ENCODE data around the gene NCKAP5.

Gene NCKAP5

GRCh38 chr2:133317178-133317577 is 251.1 kb downstream of the NCKAP5 start:
- no peak for DNase-seq

GRCh38 chr2:133316557-133316956 is 251.7 kb downstream of the NCKAP5 start:
- no peak for DNase-seq

GRCh38 chr2:133315280-133315679 is 253.0 kb downstream of the NCKAP5 start:
- DNase-seq: no peak

GRCh38 chr2:133314795-133315194 is 253.5 kb downstream of the NCKAP5 start:
- DNase-seq: no peak

- DNase-seq: no peak
These were observed 256.1 kb downstream of the NCKAP5 start for GRCh38 chr2:133312038-133312729.

- DNase-seq: no peak
These were observed 262.0 kb downstream of the NCKAP5 start for GRCh38 chr2:133306236-133306635.

GRCh38 chr2:133304344-133304743 is 263.9 kb downstream of the NCKAP5 start:
- DNase-seq: no peak

GRCh38 chr2:133303150-133303549 is 265.1 kb downstream of the NCKAP5 start:
- DNase-seq: no peak

GRCh38 chr2:133296401-133296800 is 271.9 kb downstream of the NCKAP5 start:
- no peak for DNase-seq

GRCh38 chr2:133293544-133294353 is 274.5 kb downstream of the NCKAP5 start:
- DNase-seq: no peak

GRCh38 chr2:133292259-133292658 is 276.0 kb downstream of the NCKAP5 start:
- no peak for DNase-seq

GRCh38 chr2:133287709-133288108 is 280.6 kb downstream of the NCKAP5 start:
- no peak for DNase-seq

GRCh38 chr2:133286326-133286922 is 281.8 kb downstream of the NCKAP5 start:
- DNase-seq: no peak

GRCh38 chr2:133273031-133273430 is 295.2 kb downstream of the NCKAP5 start:
- DNase-seq: no peak

- DNase-seq: no peak
These were observed 297.2 kb downstream of the NCKAP5 start for GRCh38 chr2:133271105-133271504.

GRCh38 chr2:133270550-133270949 is 297.7 kb downstream of the NCKAP5 start:
- DNase-seq: peak; percentile 34

GRCh38 chr2:133266926-133267590 is 301.2 kb downstream of the NCKAP5 start:
- DNase-seq: no peak

- DNase-seq: no peak
These were observed 302.0 kb downstream of the NCKAP5 start for GRCh38 chr2:133266041-133266925.

- no peak for DNase-seq
These were observed 302.8 kb downstream of the NCKAP5 start for GRCh38 chr2:133265432-133265949.

GRCh38 chr2:133264989-133265401 is 303.3 kb downstream of the NCKAP5 start:
- DNase-seq: no peak

- no peak for DNase-seq
These were observed 305.4 kb downstream of the NCKAP5 start for GRCh38 chr2:133262893-133263292.

- no peak for DNase-seq
These were observed 312.9 kb downstream of the NCKAP5 start for GRCh38 chr2:133255360-133255759.
